GM21825 (cell line): ENCODE data around the gene COL6A2.
"Not testable (repeated sequence)": the region's sequence is repeated elsewhere in the genome, so short reads cannot be mapped to it uniquely, and the experiment has no call there.

Experiments
- ATAC-seq: cut with Tn5 transposase; IDR thresholded peaks from one replicate; pipeline ENCODE4 v1.9.1; 2021; ENCODE audit warnings: mild to moderate bottlenecking, moderate library complexity; ENCODE audit not compliant: unreplicated experiment

COL6A2 gene

GRCh38 chr21:46060596-46061061 lies 37.3 kb upstream of the COL6A2 start:
- no peak for ATAC-seq

- ATAC-seq, result no peak
Observed at GRCh38 chr21:46061063-46061462, 36.8 kb upstream of the COL6A2 start.

- no peak for ATAC-seq
Observed at GRCh38 chr21:46061518-46061917, 36.4 kb upstream of the COL6A2 start.

- ATAC-seq, result no peak
Observed at GRCh38 chr21:46061950-46062349, 36.0 kb upstream of the COL6A2 start.

- no peak for ATAC-seq
Observed at GRCh38 chr21:46062471-46063211, 35.3 kb upstream of the COL6A2 start.

GRCh38 chr21:46063227-46063626 lies 34.7 kb upstream of the COL6A2 start:
- no peak for ATAC-seq

- ATAC-seq, result no peak
Observed at GRCh38 chr21:46063734-46064680, 33.9 kb upstream of the COL6A2 start.

GRCh38 chr21:46064870-46065214 lies 33.1 kb upstream of the COL6A2 start:
- no peak for ATAC-seq

GRCh38 chr21:46065215-46065913 lies 32.5 kb upstream of the COL6A2 start:
- no peak for ATAC-seq

GRCh38 chr21:46065914-46066551 lies 31.9 kb upstream of the COL6A2 start:
- no peak for ATAC-seq

GRCh38 chr21:46066591-46067331 lies 31.2 kb upstream of the COL6A2 start:
- no peak for ATAC-seq

GRCh38 chr21:46067505-46068201 lies 30.3 kb upstream of the COL6A2 start:
- ATAC-seq, result no peak

- ATAC-seq, result no peak
Observed at GRCh38 chr21:46068516-46069079, 29.3 kb upstream of the COL6A2 start.

- no peak for ATAC-seq
Observed at GRCh38 chr21:46069166-46069565, 28.7 kb upstream of the COL6A2 start.

- no peak for ATAC-seq
Observed at GRCh38 chr21:46069719-46070279, 28.1 kb upstream of the COL6A2 start.

- ATAC-seq, result no peak
Observed at GRCh38 chr21:46071082-46071481, 26.8 kb upstream of the COL6A2 start.

- ATAC-seq, result not testable (repeated sequence)
Observed at GRCh38 chr21:46076724-46077123, 21.2 kb upstream of the COL6A2 start.

GRCh38 chr21:46077674-46078101 lies 20.2 kb upstream of the COL6A2 start:
- ATAC-seq, result no peak
